Measurements from ENCODE around the gene RGS1. TPM values are rescaled to one million over a fixed set of nuclear protein-coding genes. Genes with fewer than 3 reads are reported as not detected.

The RGS1 gene
- total and polyA plus RNA-seq, 8 donors: 1.8 to 39.3 (median 17.6) TPM

DNA sequence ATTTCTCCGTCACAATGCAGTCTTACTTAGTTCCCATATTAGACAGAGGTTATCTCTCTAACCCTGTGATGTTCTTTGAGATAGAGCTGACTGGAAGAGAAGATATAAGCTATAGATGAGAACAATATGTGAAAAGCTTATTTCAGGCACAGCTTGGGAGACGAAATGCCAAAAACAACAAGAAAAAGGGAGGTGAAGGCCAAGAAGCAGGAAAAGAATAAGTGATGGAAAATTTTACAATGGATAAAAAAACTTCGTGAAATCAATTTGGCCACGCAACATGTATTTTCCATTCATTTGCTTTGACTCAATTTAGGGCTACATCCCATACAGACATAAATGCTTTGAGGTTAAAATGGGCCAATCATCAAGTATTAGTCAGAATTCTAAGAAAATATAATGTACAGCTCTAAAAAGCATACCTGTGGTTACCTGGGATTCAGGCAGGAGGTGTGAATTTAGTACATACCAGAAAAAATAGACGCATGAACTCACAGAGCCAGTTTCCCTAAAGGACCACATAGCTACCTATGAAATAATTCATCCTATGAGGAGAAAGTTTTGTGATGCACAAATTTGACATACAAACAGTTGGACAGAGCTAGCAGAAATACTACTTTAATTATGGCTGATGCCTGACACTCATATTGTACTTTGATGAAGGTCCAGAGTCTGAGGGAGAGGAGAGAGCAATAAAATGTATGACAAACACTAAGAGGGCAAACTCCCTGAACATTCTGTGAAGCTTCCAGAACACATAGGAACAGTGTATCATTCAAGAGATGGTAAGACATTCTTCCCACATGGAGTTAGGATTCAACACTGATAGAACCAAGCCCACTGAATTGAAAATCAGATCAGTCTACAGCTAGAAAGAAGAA lies 12.1 kb downstream of the RGS1 start:
- Histone ChIP-seq H3K4me1 (no peaks in the 10 kb centered on the region), H3K27ac (no peak overlapping the region), H3K4me3 (no peak overlapping the region), H3K36me3 (no peaks in the 10 kb centered on the region), H3K27me3 (no peaks in the 10 kb centered on the region), H3K9me3 (no peaks in the 10 kb centered on the region)
- intact Hi-C loops (cut with DNase I; ENCODE audit: low total_unique reads): no loop called here
- WGBS, 5 donors: 87 to 96% (median 92%) methylated on average over 5 of the region's 5 CpGs
- TF ChIP-seq, protein P1, sequence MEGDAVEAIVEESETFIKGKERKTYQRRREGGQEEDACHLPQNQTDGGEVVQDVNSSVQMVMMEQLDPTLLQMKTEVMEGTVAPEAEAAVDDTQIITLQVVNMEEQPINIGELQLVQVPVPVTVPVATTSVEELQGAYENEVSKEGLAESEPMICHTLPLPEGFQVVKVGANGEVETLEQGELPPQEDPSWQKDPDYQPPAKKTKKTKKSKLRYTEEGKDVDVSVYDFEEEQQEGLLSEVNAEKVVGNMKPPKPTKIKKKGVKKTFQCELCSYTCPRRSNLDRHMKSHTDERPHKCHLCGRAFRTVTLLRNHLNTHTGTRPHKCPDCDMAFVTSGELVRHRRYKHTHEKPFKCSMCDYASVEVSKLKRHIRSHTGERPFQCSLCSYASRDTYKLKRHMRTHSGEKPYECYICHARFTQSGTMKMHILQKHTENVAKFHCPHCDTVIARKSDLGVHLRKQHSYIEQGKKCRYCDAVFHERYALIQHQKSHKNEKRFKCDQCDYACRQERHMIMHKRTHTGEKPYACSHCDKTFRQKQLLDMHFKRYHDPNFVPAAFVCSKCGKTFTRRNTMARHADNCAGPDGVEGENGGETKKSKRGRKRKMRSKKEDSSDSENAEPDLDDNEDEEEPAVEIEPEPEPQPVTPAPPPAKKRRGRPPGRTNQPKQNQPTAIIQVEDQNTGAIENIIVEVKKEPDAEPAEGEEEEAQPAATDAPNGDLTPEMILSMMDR (IDR thresholded peaks at IDR 0.05): no peak
- no peak for TF ChIP-seq POLR2AphosphoS5 (IDR thresholded peaks at IDR 0.05)
- TF ChIP-seq EP300 (IDR thresholded peaks at IDR 0.05): no peak
- no peak for DNase-seq

DNA sequence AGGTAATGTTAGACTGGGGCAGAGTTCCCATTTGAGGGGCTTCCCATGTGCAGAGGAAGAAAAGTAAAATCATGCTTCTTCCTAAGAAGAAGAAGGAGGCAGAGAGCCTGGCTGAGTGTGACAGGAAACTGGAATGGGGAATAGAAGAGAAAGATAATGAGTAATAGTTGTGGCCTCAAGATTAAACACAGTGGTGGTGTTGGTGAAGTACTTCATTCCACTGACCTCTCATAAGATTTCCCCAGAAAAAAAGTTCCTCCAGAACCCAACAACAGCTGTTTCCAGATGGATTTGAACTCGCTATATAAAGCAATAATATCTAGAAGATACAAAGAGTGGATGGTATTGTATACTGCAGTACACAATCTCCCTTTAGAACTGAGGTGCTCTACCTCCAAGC lies 13.0 kb downstream of the RGS1 start:
- Histone ChIP-seq H3K9me3 (no peaks in the 10 kb centered on the region), H3K27me3 (no peaks in the 10 kb centered on the region), H3K4me1 (peaks cover 0 to 6% (median 0%) of the 10 kb centered on the region in 4 donors), H3K36me3 (no peaks in the 10 kb centered on the region), H3K4me3 (no peak overlapping the region), H3K27ac (no peak overlapping the region)
- no peak for TF ChIP-seq EP300 (IDR thresholded peaks at IDR 0.05)
- TF ChIP-seq POLR2A (IDR thresholded peaks at IDR 0.05): no peak
- TF ChIP-seq, protein P1 (IDR thresholded peaks at IDR 0.05): no peak
- no peak for TF ChIP-seq POLR2AphosphoS5 (IDR thresholded peaks at IDR 0.05)
- DNase-seq: no peak
- 65 to 93% (median 83%) methylated on average over 1 of the region's 1 CpG for WGBS, 5 donors
- intact Hi-C loops (cut with DNase I; ENCODE audit: low total_unique reads): no loop called here

DNA sequence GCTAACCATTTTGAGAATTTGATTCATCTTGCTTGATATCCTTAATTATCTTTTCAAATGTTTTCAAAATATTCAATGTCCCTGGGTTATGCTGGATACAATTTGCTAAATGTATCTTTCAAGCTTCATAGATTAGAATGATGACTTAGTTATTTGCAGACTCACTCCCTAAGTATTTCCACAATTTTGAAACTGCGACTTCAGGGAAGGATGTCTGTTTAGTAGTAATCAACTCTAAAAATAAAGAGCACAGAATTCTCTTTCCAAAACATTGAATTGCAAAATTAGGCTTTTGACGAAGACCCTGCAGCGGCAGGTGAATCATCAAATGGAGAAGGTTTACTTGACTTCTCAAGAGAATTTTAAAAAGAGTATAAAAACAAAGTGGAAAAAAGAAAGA lies 14.2 kb downstream of the RGS1 start:
- WGBS, 5 donors: 81 to 92% (median 84%) methylated on average over 3 of the region's 3 CpGs
- TF ChIP-seq, protein P1 (IDR thresholded peaks at IDR 0.05): no peak
- TF ChIP-seq POLR2A (IDR thresholded peaks at IDR 0.05) (no peak), EP300 (IDR thresholded peaks at IDR 0.05) (no peak)
- H3K36me3 ChIP-seq: no peaks in the 10 kb centered on the region
- DNase-seq: no peak
- H3K9me3 ChIP-seq: no peaks in the 10 kb centered on the region
- no peaks in the 10 kb centered on the region for H3K27me3 ChIP-seq
- H3K4me3 ChIP-seq: no peak overlapping the region
- no peak overlapping the region for H3K27ac ChIP-seq
- intact Hi-C loops (cut with DNase I; ENCODE audit: low total_unique reads): no loop called here
- H3K4me1 ChIP-seq: peaks cover 0 to 7% (median 0%) of the 10 kb centered on the region in 4 donors

DNA sequence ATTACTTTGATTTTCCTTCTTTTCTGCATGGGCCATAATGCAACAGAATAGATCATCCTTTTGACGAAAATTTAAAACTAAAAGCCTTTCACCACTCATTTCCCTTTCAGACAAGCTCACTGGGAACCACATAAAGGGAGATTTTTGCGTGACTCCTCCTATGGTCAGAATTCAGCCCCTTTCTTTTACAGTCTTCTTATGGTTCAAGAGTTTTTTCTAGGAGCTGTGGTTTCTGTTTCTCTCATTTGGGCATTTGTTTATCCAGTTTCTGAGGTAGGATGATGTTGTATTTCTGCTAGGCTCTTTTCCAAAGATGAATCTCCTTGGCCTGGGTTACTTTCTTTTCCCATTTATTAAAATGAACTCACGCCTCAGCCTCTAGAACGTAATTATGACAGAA lies 16.9 kb downstream of the RGS1 start:
- TF ChIP-seq EP300 (IDR thresholded peaks at IDR 0.05): no peak
- no peak for TF ChIP-seq POLR2A (IDR thresholded peaks at IDR 0.05)
- no peak for TF ChIP-seq POLR2AphosphoS5 (IDR thresholded peaks at IDR 0.05)
- TF ChIP-seq, protein P1 (IDR thresholded peaks at IDR 0.05): no peak
- peaks cover 0 to 7% (median 0%) of the 10 kb centered on the region in 4 donors for H3K4me1 ChIP-seq
- intact Hi-C loops (cut with DNase I; ENCODE audit: low total_unique reads): no loop called here
- no peak overlapping the region for H3K4me3 ChIP-seq
- H3K9me3 ChIP-seq: no peaks in the 10 kb centered on the region
- peak overlapping the region in 3 of 5 donors; percentile 11 to 47 (median 43) for H3K27ac ChIP-seq
- no peaks in the 10 kb centered on the region for H3K36me3 ChIP-seq
- no peak for DNase-seq
- 65 to 83% (median 77%) methylated on average over 4 of the region's 4 CpGs for WGBS, 5 donors
- no peaks in the 10 kb centered on the region for H3K27me3 ChIP-seq
